Measurements from ENCODE around the gene LRRC4. TPM values are rescaled to one million over a fixed set of nuclear protein-coding genes. Genes with fewer than 3 reads are reported as not detected.
A peak's percentile ranks its signal among the peaks of the same experiment; 100 is the strongest.

LRRC4 gene
- total RNA-seq, 2 experiments from 2014 or later = not detected

GRCh38 chr7:128035712-128036111, 4.5 kb upstream of the LRRC4 start:
- ChIA-PET POLR2A (no interaction called here), CTCF (interaction anchor here (0.9 to 1.3 kb wide), 3 partner anchors 8 to 23 kb away, joined by 3 to 4 read pairs (median 3); no protein-coding TSS in a partner anchor)
- no peaks in the 10 kb centered on the region for H3K36me3 Mint-ChIP-seq (ENCODE audit: low read depth)
- no peaks in the 10 kb centered on the region for H3K9me3 Mint-ChIP-seq
- H3K27ac Mint-ChIP-seq = no peak overlapping the region
- no peak overlapping the region for H3K4me3 Mint-ChIP-seq
- no peak for DNase-seq
- H3K27me3 Mint-ChIP-seq = peaks cover 15% of the 10 kb centered on the region
- H3K4me1 Mint-ChIP-seq = peaks cover 2% of the 10 kb centered on the region

GRCh38 chr7:128034825-128035224, 3.6 kb upstream of the LRRC4 start:
- ChIA-PET POLR2A (no interaction called here), CTCF (interaction anchor here (0.9 kb wide), 1 partner anchor 11 kb away, joined by 4 read pairs; no protein-coding TSS in a partner anchor)
- no peak for DNase-seq
- Mint-ChIP-seq H3K27me3 (peaks cover 23% of the 10 kb centered on the region), H3K4me3 (no peak overlapping the region), H3K36me3 (ENCODE audit: low read depth) (peaks cover 3% of the 10 kb centered on the region), H3K27ac (no peak overlapping the region), H3K4me1 (peaks cover 9% of the 10 kb centered on the region), H3K9me3 (no peaks in the 10 kb centered on the region)

- no peaks in the 10 kb centered on the region for H3K9me3 Mint-ChIP-seq
- H3K27ac Mint-ChIP-seq = no peak overlapping the region
- ChIA-PET CTCF (no interaction called here), POLR2A (no interaction called here)
- H3K36me3 Mint-ChIP-seq (ENCODE audit: low read depth) = peaks cover 15% of the 10 kb centered on the region
- H3K27me3 Mint-ChIP-seq = peaks cover 23% of the 10 kb centered on the region
- no peak for DNase-seq
- H3K4me3 Mint-ChIP-seq = no peak overlapping the region
- peaks cover 9% of the 10 kb centered on the region for H3K4me1 Mint-ChIP-seq
Measured at GRCh38 chr7:128033246-128033645, 2.0 kb upstream of the LRRC4 start.

GRCh38 chr7:128032605-128033235, 1.5 kb upstream of the LRRC4 start:
- ChIA-PET CTCF (no interaction called here), POLR2A (no interaction called here)
- H3K27ac Mint-ChIP-seq = no peak overlapping the region
- H3K4me1 Mint-ChIP-seq = peaks cover 9% of the 10 kb centered on the region
- H3K9me3 Mint-ChIP-seq = no peaks in the 10 kb centered on the region
- no peak for DNase-seq
- no peak overlapping the region for H3K4me3 Mint-ChIP-seq
- peaks cover 15% of the 10 kb centered on the region for H3K36me3 Mint-ChIP-seq (ENCODE audit: low read depth)
- peaks cover 23% of the 10 kb centered on the region for H3K27me3 Mint-ChIP-seq

GRCh38 chr7:128031901-128032604, 816 bp upstream of the LRRC4 start:
- CTCF ChIA-PET = no interaction called here
- Mint-ChIP-seq H3K4me3 (peak overlapping the region; percentile 72), H3K27ac (no peak overlapping the region)

GRCh38 chr7:128030263-128030653, 979 bp downstream of the LRRC4 start:
- H3K27ac Mint-ChIP-seq = peak overlapping the region; percentile 9
- H3K4me3 Mint-ChIP-seq = peak overlapping the region; percentile 43
- H3K36me3 Mint-ChIP-seq (ENCODE audit: low read depth) = peaks cover 15% of the 10 kb centered on the region
- no peaks in the 10 kb centered on the region for H3K9me3 Mint-ChIP-seq
- peaks cover 23% of the 10 kb centered on the region for H3K27me3 Mint-ChIP-seq
- no peak for DNase-seq
- POLR2A ChIA-PET = no interaction called here
- CTCF ChIA-PET = interaction anchor here (0.5 to 1.2 kb wide), 5 partner anchors 8 to 238 kb away, joined by 3 to 4 read pairs (median 3); no protein-coding TSS in a partner anchor
- H3K4me1 Mint-ChIP-seq = peaks cover 9% of the 10 kb centered on the region

More at GRCh38 chr7:128031901-128032604, 816 bp upstream of the LRRC4 start:
- no peaks in the 10 kb centered on the region for H3K9me3 Mint-ChIP-seq
- POLR2A ChIA-PET = no interaction called here
- H3K27me3 Mint-ChIP-seq = peaks cover 23% of the 10 kb centered on the region
- H3K36me3 Mint-ChIP-seq (ENCODE audit: low read depth) = peaks cover 15% of the 10 kb centered on the region
- DNase-seq = peak; percentile 47
- H3K4me1 Mint-ChIP-seq = peaks cover 9% of the 10 kb centered on the region

GRCh38 chr7:128029405-128029995, 1.7 kb downstream of the LRRC4 start:
- Mint-ChIP-seq H3K27me3 (peaks cover 23% of the 10 kb centered on the region), H3K4me3 (no peak overlapping the region), H3K4me1 (peaks cover 9% of the 10 kb centered on the region), H3K9me3 (no peaks in the 10 kb centered on the region), H3K36me3 (ENCODE audit: low read depth) (peaks cover 15% of the 10 kb centered on the region), H3K27ac (no peak overlapping the region)
- ChIA-PET POLR2A (no interaction called here), CTCF (interaction anchor here (1.0 to 1.1 kb wide), 2 partner anchors 10 to 20 kb away, joined by 3 read pairs; no protein-coding TSS in a partner anchor)
- no peak for DNase-seq

GRCh38 chr7:128027485-128027980, 3.7 kb downstream of the LRRC4 start:
- Mint-ChIP-seq H3K27ac (no peak overlapping the region), H3K9me3 (no peaks in the 10 kb centered on the region), H3K4me3 (no peak overlapping the region), H3K27me3 (peaks cover 10% of the 10 kb centered on the region), H3K36me3 (ENCODE audit: low read depth) (peaks cover 15% of the 10 kb centered on the region), H3K4me1 (peaks cover 9% of the 10 kb centered on the region)
- no peak for DNase-seq
- POLR2A ChIA-PET = no interaction called here
- CTCF ChIA-PET = interaction anchor here (1.0 to 1.4 kb wide), 4 partner anchors 9 to 51 kb away, joined by 3 read pairs; no protein-coding TSS in a partner anchor

GRCh38 chr7:128026551-128026950, 4.7 kb downstream of the LRRC4 start:
- DNase-seq = no peak
- CTCF ChIA-PET = interaction anchor here (1.0 to 1.4 kb wide), 3 partner anchors 8 to 52 kb away, joined by 3 read pairs; no protein-coding TSS in a partner anchor
- Mint-ChIP-seq H3K27me3 (peaks cover 8% of the 10 kb centered on the region), H3K9me3 (no peaks in the 10 kb centered on the region), H3K4me1 (peaks cover 8% of the 10 kb centered on the region), H3K36me3 (ENCODE audit: low read depth) (peaks cover 15% of the 10 kb centered on the region), H3K27ac (no peak overlapping the region), H3K4me3 (no peak overlapping the region)
- POLR2A ChIA-PET = no interaction called here

- H3K4me1 Mint-ChIP-seq = peaks cover 8% of the 10 kb centered on the region
- H3K4me3 Mint-ChIP-seq = no peak overlapping the region
- peaks cover 8% of the 10 kb centered on the region for H3K27me3 Mint-ChIP-seq
- CTCF ChIA-PET = no interaction called here
- H3K9me3 Mint-ChIP-seq = no peaks in the 10 kb centered on the region
- POLR2A ChIA-PET = no interaction called here
- H3K27ac Mint-ChIP-seq = no peak overlapping the region
- peaks cover 17% of the 10 kb centered on the region for H3K36me3 Mint-ChIP-seq (ENCODE audit: low read depth)
- no peak for DNase-seq
Measured at GRCh38 chr7:128025819-128026218, 5.4 kb downstream of the LRRC4 start.

GRCh38 chr7:128025380-128025779, 5.9 kb downstream of the LRRC4 start:
- Mint-ChIP-seq H3K27me3 (peaks cover 4% of the 10 kb centered on the region), H3K27ac (no peak overlapping the region), H3K4me3 (no peak overlapping the region), H3K9me3 (no peaks in the 10 kb centered on the region), H3K36me3 (ENCODE audit: low read depth) (peaks cover 18% of the 10 kb centered on the region), H3K4me1 (peaks cover 3% of the 10 kb centered on the region)
- no peak for DNase-seq
- ChIA-PET CTCF (no interaction called here), POLR2A (no interaction called here)

GRCh38 chr7:128024151-128024550, 7.1 kb downstream of the LRRC4 start:
- no peaks in the 10 kb centered on the region for H3K27me3 Mint-ChIP-seq
- H3K9me3 Mint-ChIP-seq = no peaks in the 10 kb centered on the region
- DNase-seq = no peak
- ChIA-PET CTCF (no interaction called here), POLR2A (no interaction called here)
- H3K27ac Mint-ChIP-seq = no peak overlapping the region
- H3K36me3 Mint-ChIP-seq (ENCODE audit: low read depth) = peaks cover 12% of the 10 kb centered on the region
- no peak overlapping the region for H3K4me3 Mint-ChIP-seq
- H3K4me1 Mint-ChIP-seq = no peaks in the 10 kb centered on the region
